SJSA1 (cell line): ENCODE measurements around the gene GKN2. TPM values are rescaled to one million over a fixed set of nuclear protein-coding genes. Genes with fewer than 3 reads are reported as not detected.

ENCODE experiments used
- DNase-seq, 2 experiments: peaks; one replicate each; pipeline ENCODE4 v3.0.0-alpha.2; 2015 to 2020; ENCODE audit warnings: low spot score in 2 of 2, low read depth in 1 of 2
- H3K27ac ChIP-seq: fragments of 250-450 bp; sonication (Bioruptor Pico); 2 replicates; pipeline ENCODE4 v1.5.1; 2020; ENCODE audit warnings: mild to moderate bottlenecking, moderate library complexity
- H3K27me3 ChIP-seq: fragments of 250-450 bp; sonication (Bioruptor Pico); replicated peaks from 2 replicates; pipeline ENCODE4 v1.5.1; 2020; ENCODE audit warnings: mild to moderate bottlenecking, moderate library complexity
- H3K36me3 ChIP-seq: fragments of 250-450 bp; sonication (Bioruptor Pico); 2 replicates; pipeline ENCODE4 v1.5.1; 2020; ENCODE audit warnings: mild to moderate bottlenecking
- H3K4me1 ChIP-seq: fragments of 250-450 bp; sonication (Bioruptor Pico); replicated peaks from 2 replicates; pipeline ENCODE4 v1.6.1; 2021; ENCODE audit warnings: mild to moderate bottlenecking
- H3K4me3 ChIP-seq: fragments of 250-450 bp; sonication (Bioruptor Pico); 2 replicates; pipeline ENCODE4 v1.5.1; 2020; ENCODE audit warnings: mild to moderate bottlenecking
- H3K9me3 ChIP-seq: fragments of 250-450 bp; sonication (Bioruptor Pico); replicated peaks from 2 replicates; pipeline ENCODE4 v1.5.1; 2020; ENCODE audit warnings: mild to moderate bottlenecking
- total RNA-seq: library from RNA; depleted of rRNA; stranded (reverse); fragments of >200 nt; shearing (Covaris generic); gene quantifications from 2 replicates; pipeline ENCODE4 v1.2.3, GENCODE V29; 2014; rRNA removed

Gene GKN2, protein sequence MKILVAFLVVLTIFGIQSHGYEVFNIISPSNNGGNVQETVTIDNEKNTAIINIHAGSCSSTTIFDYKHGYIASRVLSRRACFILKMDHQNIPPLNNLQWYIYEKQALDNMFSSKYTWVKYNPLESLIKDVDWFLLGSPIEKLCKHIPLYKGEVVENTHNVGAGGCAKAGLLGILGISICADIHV
- not detected in 2 replicates for total RNA-seq

DNA sequence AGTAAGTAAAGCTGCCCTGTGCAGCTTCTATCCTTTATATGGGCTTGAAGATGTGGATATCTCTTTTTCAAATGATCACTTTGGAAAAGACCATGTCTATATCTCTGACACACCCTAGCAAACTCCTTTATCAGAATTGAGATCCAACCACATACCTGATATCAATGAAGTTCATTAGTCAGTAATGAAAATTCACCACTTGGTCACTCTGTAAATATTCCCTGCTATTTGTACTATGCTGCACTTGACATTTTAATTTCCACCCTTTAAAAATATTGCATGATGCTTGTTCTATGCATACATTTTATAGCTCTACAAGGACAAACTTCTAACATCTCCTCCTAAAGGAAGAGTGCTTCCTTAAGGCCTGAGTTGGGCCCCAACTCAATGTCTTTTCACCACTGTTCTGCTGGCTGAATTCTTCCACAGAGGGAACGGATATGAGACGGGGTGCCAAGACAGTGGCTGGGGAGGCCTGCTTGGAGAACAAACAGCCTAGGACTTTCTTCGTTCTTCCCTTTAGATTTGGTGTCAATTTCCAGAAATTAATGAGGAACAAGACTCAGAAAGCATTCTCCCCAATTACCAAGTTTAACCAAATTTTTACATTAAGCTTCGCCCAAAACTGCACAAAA, at the start of gene GKN2:
GKN2 (minus strand) TSS at position 7 of the 635 bp plus-strand sequence. CDS start 32 bp downstream, outside the sequence.
- Histone ChIP-seq H3K36me3 (no peaks in the 10 kb centered on the region), H3K4me1 (no peaks in the 10 kb centered on the region)
- DNase-seq = no peak

DNA sequence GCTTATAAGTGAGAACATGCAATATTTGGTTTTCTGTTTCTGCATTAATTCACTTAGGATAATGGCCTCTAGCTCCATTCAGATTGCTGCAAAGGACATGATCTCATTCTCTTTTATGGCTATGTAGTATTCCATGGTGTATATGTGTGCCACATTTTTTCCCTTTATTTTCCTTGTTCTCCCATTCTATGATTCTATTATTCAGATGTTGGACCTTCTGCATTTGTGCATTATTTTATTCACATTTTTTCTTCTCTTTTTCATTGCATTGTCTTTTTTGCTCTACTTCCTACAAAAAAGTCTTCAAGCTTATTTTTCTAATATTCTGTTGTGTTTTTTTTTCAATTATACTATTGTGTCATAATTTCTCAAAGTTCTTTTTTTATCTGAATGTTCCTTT, 49.2 kb upstream of the GKN2 start:
- no peak overlapping the region for H3K27ac ChIP-seq
- no peak for DNase-seq
- H3K36me3 ChIP-seq = no peaks in the 10 kb centered on the region
- H3K4me1 ChIP-seq = peaks cover 3% of the 10 kb centered on the region; the same call in 1 of the 2 replicates
- H3K4me3 ChIP-seq = no peak overlapping the region
- H3K9me3 ChIP-seq = peaks cover 6% of the 10 kb centered on the region; the same call in 1 of the 2 replicates
- no peaks in the 10 kb centered on the region for H3K27me3 ChIP-seq

More for the DNA sequence above, at the start of gene GKN2:
- Histone ChIP-seq H3K9me3 (no peaks in the 10 kb centered on the region), H3K27ac (no peak within 1 kb of the TSS), H3K4me3 (no peak within 1 kb of the TSS), H3K27me3 (no peaks in the 10 kb centered on the region)

DNA sequence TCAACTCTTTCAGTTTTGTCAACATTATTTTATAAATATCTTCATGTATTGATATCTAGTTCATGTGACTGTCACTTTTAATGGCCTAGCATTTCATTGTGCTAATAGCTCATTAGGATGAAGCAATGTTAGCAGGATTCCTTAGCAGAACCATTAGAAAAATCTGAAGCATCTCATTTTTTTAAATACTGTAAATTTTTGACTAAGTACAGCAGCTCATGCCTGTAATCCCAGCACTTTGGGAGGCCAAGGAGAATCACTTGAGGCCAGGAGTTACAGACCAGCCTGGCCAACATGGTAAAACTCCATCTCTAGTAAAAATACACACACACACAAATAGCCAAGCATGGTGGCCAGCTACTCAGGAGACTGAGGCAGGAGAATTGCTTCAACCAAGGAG, 44.7 kb upstream of the GKN2 start:
- Histone ChIP-seq H3K36me3 (no peaks in the 10 kb centered on the region), H3K9me3 (0 out of 2 replicates have a peak, but pooled peaks cover 3% of the 10 kb centered on the region), H3K27ac (no peak overlapping the region), H3K27me3 (no peaks in the 10 kb centered on the region), H3K4me1 (peaks cover 17% of the 10 kb centered on the region), H3K4me3 (no peak overlapping the region)
- peak in 1 of 2 experiments; percentile 12 for DNase-seq

DNA sequence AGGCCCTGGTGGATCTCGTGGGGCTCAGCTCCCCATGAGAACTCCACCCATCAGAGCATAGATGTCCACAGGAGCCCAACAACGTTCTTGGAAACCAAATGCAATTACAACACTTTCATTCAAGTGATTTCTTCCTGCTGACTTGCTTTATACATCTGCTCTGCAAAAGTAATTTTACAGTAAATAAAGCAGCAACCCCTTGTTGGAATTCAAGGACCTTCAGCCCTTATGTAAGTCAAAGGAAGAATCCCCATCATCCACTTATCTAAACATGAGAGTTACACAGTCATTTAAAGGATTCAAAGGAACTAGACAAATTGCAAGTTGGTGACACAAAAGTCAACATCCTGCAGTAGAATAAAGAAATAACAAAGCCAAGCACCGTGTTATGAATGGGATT, 43.2 kb upstream of the GKN2 start:
- H3K36me3 ChIP-seq = no peaks in the 10 kb centered on the region
- no peak overlapping the region for H3K27ac ChIP-seq
- DNase-seq = peak in 1 of 2 experiments; percentile 9
- no peaks in the 10 kb centered on the region for H3K27me3 ChIP-seq
- no peak overlapping the region for H3K4me3 ChIP-seq
- no peaks in the 10 kb centered on the region for H3K9me3 ChIP-seq
- peaks cover 17% of the 10 kb centered on the region for H3K4me1 ChIP-seq

DNA sequence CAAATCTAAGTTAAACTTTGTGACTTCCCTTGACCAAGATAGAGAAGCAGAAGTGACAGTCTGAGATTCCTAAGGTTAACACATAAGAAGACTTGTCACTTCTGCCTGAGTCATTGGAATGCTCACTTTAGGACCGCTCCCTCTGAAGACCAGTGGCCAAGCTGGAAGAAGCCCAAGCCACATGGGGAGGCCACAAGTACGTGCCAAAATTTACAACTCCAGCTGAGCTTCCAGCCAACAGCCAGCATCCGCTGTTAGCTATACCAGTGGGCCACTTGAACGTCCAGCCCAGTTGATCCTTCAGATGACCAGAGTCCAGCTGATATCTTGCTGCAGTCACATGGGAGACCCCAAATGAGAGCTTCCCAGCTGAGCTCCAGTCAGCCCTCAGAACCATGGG, 42.2 kb upstream of the GKN2 start:
- Histone ChIP-seq H3K9me3 (no peaks in the 10 kb centered on the region), H3K27me3 (no peaks in the 10 kb centered on the region), H3K4me3 (no peak overlapping the region), H3K36me3 (no peaks in the 10 kb centered on the region), H3K27ac (no peak overlapping the region), H3K4me1 (peaks cover 17% of the 10 kb centered on the region)
- DNase-seq = peak; percentile 37 to 47

DNA sequence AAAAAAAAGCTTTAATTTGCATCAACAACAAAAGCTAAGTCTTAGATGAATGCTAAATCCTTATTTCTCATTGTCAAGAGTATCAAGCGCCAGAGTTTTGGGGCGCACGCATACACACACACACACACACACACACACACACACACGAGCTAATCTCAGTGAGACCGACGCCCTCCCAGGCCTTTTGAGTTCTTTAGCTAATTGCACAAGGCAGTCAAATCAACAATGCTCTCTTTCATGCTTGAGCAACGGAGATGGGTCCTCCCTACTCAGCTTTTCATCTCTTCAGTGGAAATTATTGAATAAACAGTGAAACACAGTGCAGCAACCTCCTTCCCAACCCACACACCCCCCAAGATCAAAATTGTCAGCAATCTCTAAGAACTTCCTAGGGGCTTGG, 41.0 kb upstream of the GKN2 start:
- Histone ChIP-seq H3K4me3 (no peak overlapping the region), H3K4me1 (peaks cover 17% of the 10 kb centered on the region), H3K27me3 (no peaks in the 10 kb centered on the region), H3K27ac (no peak overlapping the region), H3K9me3 (no peaks in the 10 kb centered on the region), H3K36me3 (no peaks in the 10 kb centered on the region)
- DNase-seq = no peak

DNA sequence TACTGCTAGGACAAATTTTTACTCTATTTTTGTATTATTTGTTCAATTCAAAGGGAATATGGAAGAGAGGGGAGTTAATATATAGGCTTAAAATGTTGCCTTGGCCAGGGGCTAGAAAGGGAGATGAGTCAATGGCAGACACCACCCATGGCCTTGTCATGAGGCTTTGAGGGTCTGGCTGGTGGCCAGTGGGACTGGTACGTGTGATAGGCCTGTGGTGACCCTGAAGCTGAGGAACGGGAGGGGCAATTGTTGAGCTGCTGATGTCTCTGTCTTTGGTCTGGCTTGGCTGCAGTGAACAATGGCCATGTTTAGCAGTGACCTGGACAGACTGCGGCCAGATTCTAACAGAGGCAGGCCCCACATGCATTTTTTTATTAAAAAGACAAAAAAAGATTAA, 40.2 kb upstream of the GKN2 start:
- H3K4me3 ChIP-seq = no peak overlapping the region
- peaks cover 17% of the 10 kb centered on the region for H3K4me1 ChIP-seq
- no peak overlapping the region for H3K27ac ChIP-seq
- no peaks in the 10 kb centered on the region for H3K27me3 ChIP-seq
- H3K36me3 ChIP-seq = no peaks in the 10 kb centered on the region
- no peaks in the 10 kb centered on the region for H3K9me3 ChIP-seq
- DNase-seq = no peak

DNA sequence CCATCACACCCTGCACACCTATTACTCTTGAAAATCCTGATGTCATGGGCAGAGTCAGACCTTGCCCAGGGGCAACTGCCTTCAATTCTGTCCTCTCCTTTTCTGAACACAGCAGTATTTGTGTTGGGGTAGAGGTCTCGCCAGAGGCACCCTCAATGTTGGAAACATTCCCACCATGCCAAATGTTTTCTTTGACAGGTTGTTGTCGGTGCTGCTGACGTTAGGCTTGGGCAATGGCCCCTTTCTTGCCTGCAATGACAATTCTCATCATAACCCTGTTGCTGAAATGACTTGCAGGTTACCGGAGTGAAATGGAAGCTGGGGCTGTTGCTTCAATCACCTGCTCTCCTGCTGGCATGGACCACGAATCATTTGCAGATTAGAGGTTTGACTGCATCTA, 39.6 kb upstream of the GKN2 start:
- Histone ChIP-seq H3K27ac (no peak overlapping the region), H3K4me1 (peaks cover 14% of the 10 kb centered on the region)

DNA sequence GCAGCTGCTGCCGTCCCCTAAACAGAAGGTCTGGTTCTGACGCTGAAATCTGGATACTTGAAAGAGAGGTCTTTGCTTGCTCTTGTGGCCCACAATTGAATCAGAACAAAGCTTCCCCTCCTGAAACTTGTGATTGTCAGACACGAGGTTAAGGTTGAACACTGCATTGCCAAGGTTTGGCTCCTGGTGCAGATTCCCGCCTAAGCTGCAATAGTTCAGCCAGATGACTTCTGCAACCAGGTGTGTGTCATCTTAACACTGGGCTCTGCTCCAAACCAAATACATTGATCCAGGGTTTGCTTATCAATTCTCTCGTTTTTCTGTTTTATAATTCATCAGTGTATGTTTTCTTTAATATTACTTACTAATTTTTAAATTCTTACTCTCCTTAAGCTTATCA, 36.3 kb upstream of the GKN2 start:
- Histone ChIP-seq H3K27me3 (no peaks in the 10 kb centered on the region), H3K36me3 (no peaks in the 10 kb centered on the region), H3K27ac (no peak overlapping the region), H3K4me1 (no peaks in the 10 kb centered on the region), H3K4me3 (no peak overlapping the region), H3K9me3 (no peaks in the 10 kb centered on the region)
- no peak for DNase-seq

More for the DNA sequence above, 39.6 kb upstream of the GKN2 start:
- H3K27me3 ChIP-seq = no peaks in the 10 kb centered on the region
- H3K36me3 ChIP-seq = no peaks in the 10 kb centered on the region
- DNase-seq = no peak
- H3K9me3 ChIP-seq = no peaks in the 10 kb centered on the region
- no peak overlapping the region for H3K4me3 ChIP-seq

DNA sequence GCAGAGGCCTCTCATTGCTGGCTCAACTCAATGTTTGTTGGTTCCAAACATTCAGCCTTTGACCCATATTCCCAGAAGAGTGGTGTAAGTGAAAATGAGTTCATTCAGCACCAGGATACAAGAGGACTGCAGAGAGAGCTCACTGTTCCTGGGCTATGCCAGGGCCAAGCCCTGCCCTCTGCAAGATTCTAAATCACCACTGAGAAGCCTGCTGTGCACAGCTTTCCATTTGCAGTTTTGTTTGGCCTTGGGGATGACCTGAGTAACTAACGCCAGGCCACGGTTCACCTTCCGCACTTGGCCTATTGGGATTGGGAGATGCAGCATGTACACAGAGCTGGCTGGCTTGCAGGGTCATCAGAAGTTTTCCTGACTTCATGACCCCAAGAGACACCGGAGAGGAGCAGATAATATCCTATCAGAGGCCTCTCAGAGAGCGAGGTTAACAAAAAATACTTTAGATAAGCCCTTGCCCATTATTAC, 34.4 kb upstream of the GKN2 start:
- DNase-seq = no peak
- Histone ChIP-seq H3K4me1 (no peaks in the 10 kb centered on the region), H3K4me3 (no peak overlapping the region), H3K9me3 (no peaks in the 10 kb centered on the region), H3K27ac (no peak overlapping the region), H3K27me3 (no peaks in the 10 kb centered on the region; the same call in 1 of the 2 replicates), H3K36me3 (no peaks in the 10 kb centered on the region)

DNA sequence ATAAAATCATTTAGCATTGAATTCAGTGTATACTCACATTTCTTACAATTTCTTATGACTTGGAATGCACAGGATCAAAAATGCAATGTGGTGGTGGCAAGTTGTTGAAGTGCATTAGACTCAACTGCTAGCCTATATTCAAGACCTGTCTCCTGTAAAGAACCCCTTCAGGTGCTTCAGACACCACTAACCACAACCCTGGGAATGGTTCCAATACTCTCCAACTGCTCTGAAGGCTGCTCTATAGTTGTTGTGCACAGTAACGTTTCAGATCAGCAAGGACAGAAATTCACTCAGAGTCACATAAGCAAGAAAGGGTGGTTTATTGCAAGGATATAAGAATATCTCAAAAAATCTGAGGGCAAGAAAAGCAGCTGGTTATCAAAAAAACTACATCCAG, 28.3 kb upstream of the GKN2 start:
- no peaks in the 10 kb centered on the region for H3K36me3 ChIP-seq
- no peaks in the 10 kb centered on the region; the same call in 1 of the 2 replicates for H3K27me3 ChIP-seq
- H3K27ac ChIP-seq = no peak overlapping the region
- no peak overlapping the region for H3K4me3 ChIP-seq
- H3K9me3 ChIP-seq = no peaks in the 10 kb centered on the region
- H3K4me1 ChIP-seq = no peaks in the 10 kb centered on the region
- no peak for DNase-seq

DNA sequence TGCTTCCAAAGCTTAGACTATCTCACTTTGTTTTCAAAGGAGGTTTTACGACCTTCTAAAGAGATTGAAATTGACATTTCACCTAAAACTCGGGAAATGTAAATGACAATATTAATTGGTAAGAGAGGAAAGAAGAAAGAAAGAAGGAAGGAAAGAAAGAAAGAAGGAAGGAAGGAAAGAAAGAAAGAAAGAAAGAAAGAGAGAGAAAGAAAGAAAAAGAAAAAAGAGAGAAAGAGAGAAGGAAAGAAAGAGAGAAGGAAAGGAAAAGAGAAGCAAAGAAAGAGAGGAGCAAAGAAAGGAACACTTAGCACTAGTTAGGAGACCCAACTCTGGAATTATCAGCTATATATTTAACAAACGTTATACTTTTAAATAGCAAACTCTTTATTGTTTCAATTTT, 25.4 kb upstream of the GKN2 start:
- no peak overlapping the region for H3K27ac ChIP-seq
- H3K4me1 ChIP-seq = peaks cover under 1% of the 10 kb centered on the region; the same call in 1 of the 2 replicates
- H3K36me3 ChIP-seq = no peaks in the 10 kb centered on the region
- DNase-seq = no peak
- no peak overlapping the region for H3K4me3 ChIP-seq
- no peaks in the 10 kb centered on the region for H3K9me3 ChIP-seq
- no peaks in the 10 kb centered on the region; the same call in 1 of the 2 replicates for H3K27me3 ChIP-seq

DNA sequence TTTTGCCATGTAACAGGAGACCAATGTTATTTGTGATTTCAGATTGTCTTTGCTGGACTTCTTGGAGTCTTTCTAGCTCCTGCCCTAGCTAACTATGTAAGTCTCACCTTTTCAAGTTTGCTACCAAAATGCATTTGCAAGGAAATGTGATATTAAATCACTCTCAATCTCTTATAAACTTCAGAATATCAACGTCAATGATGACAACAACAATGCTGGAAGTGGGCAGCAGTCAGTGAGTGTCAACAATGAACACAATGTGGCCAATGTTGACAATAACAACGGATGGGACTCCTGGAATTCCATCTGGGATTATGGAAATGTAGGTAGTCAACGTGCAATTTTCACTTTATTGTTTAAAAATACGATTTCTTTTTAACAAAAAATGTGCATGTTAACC, 24.8 kb upstream of the GKN2 start:
- no peaks in the 10 kb centered on the region for H3K9me3 ChIP-seq
- no peaks in the 10 kb centered on the region for H3K36me3 ChIP-seq
- no peak overlapping the region for H3K4me3 ChIP-seq
- no peak overlapping the region for H3K27ac ChIP-seq
- peaks cover 6% of the 10 kb centered on the region for H3K4me1 ChIP-seq
- no peaks in the 10 kb centered on the region for H3K27me3 ChIP-seq
- no peak for DNase-seq

DNA sequence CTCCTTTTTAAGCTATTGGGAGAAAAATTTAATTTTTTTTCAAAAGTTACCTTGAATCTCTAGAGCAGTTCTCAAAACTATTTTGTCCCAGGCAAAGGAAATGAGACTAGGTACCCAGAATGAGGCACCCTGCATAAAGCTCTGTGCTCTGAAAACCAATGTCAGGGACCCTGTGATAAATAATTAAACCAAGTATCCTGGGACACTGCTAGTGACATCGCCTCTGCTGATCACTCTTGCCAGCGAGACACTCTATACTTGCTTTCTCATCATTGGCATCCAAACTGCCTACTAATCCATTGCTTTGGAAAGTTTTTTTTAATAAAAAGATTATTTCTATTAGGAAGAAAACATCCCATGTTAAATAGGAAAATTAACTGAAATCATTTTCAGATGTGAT, 23.2 kb upstream of the GKN2 start:
- Histone ChIP-seq H3K27me3 (no peaks in the 10 kb centered on the region), H3K4me3 (no peak overlapping the region), H3K27ac (no peak overlapping the region), H3K36me3 (no peaks in the 10 kb centered on the region), H3K9me3 (no peaks in the 10 kb centered on the region), H3K4me1 (peaks cover 23% of the 10 kb centered on the region)
- no peak for DNase-seq
